GM18526 (cell line): Measurements from ENCODE around the gene SLC7A8.

Source experiments
- POLR2A ChIP-seq: IDR thresholded peaks from 3 replicates; pipeline ENCODE4 v1.6.1; 2011; ENCODE audit not compliant: insufficient read length; ENCODE audit errors: extremely low read depth

SLC7A8 gene

DNA sequence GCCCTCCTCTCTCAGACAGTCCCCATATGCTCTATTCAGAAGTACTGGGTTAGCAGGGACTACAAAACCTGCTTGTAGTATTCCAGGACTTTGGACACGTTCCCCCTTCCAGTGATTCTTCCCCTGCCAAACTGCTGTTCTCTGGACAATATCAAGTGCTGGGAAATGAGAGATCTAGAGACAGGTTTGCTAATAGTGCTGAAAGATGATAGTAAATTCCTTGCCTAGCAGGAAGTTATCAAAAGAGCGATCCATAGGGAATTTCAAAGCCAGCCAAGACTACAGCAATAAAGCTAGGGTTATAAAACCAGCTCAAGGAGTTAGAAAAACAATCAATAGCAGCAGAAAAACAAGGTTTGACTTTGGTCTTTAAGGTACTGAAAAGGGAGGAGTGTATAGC lies 15.2 kb downstream of the SLC7A8 start:
- TF ChIP-seq POLR2A, result no peak

DNA sequence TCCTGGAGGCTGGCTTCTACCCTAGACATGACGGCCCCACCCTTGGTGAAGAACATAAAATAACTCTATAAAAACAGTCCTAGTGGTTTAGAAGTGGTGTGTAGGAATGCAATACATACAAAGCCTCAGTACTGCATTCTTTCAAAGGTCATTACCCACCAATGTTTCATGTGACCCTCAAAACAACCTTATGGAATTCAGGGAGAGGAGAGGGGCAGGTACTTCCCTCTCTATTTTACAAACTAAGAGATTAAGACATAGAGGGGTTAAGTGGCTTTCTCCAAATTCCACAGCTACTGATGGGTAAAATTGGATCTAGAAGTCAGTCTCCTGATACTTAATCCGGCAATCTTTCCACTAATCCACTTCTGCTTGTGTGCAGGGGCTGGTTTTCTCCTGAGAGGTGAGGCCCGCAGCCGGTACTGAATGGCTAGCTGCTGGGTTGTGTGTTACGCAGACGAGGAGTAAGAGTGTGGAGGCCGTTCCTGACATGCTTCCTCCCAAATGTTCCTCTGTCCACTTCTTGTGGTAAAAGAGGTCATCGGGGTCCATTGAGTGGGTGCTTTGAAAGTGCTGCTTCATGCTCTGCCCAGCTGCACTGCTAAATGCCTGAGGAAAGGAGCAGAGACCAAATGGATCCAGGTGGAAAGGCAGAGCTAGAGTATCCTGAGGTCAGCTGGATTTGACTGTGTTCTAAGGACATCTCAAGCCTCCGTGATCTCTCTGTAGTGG lies 16.2 kb downstream of the SLC7A8 start:
- TF ChIP-seq POLR2A, result no peak

DNA sequence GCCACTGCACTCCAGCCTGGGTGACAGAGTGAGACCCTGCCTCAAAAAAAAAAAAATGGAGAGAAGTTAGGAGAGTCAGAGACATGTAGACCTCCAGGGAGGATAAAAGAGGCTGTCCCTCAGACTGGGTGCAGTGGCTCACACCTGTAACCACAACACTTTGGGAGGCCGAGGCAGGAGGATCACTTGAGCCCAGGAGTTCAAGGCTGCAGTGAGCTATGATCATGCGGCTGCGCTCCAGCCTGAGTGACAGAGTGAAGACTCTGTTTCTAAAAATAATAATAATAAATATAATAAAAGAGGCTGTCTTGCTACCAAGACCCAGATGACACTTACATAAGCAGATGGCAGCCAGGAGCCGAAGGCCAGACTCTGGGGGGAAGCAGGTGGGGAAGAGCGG lies 18.5 kb downstream of the SLC7A8 start:
- no peak for TF ChIP-seq POLR2A

DNA sequence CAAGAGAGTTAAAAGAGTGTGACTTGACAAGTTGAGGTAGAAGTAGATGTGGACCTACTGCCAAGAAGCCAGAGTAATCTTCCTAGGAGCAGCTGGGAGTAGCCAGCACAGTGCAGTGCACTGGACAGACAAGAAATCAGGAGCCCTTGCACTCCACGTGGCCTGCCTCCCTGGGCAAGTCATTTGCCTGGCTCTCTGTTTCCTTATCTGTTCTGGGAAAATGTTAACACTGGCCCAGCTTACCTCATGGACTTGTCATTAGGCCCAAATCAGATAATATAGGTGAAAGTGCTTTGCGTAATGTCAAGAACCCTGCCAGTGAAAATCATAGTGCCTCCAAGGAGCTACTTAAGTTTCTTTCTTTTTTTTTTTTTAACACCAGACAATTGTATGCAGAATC lies 19.2 kb downstream of the SLC7A8 start:
- TF ChIP-seq POLR2A, result no peak

DNA sequence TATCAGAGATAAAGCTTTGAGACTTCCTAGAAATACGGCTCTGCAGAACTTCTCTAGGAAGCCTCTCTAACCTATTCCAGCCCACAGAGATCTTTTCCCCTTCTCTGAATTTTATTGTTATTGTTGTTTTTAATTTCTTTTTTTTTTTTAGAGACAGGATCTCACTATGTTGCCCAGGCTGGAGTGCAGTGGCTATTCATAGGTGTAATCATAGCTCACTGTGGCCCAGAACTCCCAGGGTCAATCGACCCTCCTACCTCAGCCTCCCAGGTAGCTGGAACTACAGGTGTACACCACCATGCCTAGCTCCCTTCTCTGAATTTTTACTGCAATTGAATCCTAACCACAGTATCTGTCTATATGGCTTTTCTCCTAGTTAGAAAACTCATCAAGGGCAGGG lies 19.6 kb downstream of the SLC7A8 start:
- no peak for TF ChIP-seq POLR2A

DNA sequence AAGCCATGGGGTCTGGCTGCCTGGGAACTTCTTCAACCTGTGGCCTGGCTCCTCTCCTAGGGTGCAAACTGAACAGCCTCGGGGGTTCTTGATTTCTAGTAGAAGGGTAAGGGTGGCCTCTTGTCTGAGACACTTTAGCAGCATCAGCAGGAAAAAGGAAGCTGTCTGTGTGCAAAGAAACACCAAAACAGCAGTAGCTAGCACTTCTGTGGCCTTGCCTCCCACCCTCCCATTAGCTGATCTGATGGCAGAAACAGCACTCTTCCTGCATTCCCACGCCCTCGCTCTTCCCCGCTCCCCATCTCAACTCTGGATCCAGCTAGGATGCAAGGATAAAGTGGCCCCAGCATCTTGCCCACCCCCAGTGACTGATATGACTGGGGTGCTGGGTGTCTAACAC lies 20.7 kb downstream of the SLC7A8 start:
- TF ChIP-seq POLR2A, result no peak

DNA sequence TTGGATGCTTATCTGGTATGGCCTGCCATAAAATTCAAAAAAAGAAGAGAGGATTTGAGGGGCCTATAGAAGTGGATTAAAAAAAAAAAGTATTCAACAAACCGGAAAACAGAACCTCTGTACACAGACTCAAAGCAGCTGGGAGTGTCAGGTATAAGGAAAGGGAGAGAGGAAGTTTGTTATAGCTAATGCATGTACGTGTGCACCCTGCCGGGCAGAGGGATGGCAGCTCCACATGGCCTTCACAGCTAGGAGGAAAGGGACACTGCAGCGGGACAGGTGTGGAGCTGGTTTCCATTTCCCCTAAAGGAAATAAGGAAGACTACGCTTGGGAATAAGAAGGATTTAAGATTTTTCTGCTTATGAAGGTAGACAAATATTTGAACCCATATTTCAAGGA lies 21.5 kb downstream of the SLC7A8 start:
- no peak for TF ChIP-seq POLR2A

DNA sequence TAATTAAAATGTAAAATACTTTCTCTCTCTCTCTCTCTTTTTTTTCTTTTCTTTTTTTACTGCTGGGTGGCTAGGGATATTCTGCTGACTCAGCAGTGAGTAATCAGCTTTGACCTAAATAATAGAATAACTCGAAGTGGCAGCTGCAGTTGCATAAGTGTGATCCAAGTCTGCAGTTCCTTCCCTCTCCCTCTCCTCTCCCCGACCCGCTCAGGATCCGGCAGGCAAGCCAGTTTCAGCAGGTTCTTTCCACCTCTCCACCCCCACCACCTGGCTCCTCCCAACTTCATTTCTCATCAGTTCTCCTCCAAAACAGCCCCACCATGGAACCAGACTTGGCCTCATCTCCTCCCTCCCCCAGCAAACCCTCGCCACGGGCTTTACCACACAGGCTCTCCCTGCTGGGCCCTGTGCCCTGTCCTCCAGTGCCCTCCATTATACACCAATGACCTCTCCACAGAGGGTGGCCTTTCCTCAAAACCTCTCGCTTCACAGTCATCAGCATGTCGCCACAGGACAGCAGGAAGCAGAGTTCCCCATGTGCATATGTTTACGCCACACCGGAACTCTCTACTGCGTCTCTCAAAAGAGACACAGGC lies 22.4 kb downstream of the SLC7A8 start:
- TF ChIP-seq POLR2A, result no peak

DNA sequence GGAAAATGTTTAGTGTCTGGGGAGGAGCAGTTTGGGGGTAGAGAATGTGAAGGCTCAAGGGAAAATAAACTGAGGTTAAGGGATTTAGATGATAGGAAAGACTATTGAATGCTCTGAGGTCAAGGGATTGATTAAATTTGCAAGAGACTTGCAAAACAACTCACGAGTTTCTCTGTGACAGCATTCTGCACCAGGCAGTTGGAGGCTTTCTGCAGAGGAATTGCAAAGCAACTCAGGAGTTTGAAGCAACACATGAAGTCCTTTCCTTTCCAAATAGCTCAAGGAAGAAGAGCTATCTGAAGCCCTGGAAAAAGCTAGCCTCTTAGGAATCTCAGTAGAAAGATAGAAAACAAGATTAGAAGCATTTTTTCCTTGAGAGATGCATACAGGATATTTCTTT lies 23.9 kb downstream of the SLC7A8 start:
- no peak for TF ChIP-seq POLR2A

DNA sequence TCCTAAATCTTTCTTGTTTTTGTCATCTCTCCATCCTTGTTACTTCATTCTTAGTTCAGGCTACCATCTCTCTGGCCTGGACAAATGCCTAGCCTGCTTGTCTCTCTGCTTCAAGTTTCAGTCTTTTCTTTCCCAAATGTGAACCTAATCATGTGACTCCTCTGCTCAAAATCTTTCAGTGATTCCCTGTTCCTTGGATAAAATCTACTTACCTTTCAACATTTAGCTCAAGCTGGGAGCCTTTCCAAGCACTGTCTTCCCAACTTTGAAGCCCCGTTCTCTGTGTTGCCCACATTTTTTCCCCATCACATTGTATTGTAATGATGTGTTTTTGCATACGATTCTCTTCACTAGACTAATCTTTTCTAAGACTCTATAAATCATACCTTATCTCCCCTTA lies 24.7 kb downstream of the SLC7A8 start:
- TF ChIP-seq POLR2A, result no peak

DNA sequence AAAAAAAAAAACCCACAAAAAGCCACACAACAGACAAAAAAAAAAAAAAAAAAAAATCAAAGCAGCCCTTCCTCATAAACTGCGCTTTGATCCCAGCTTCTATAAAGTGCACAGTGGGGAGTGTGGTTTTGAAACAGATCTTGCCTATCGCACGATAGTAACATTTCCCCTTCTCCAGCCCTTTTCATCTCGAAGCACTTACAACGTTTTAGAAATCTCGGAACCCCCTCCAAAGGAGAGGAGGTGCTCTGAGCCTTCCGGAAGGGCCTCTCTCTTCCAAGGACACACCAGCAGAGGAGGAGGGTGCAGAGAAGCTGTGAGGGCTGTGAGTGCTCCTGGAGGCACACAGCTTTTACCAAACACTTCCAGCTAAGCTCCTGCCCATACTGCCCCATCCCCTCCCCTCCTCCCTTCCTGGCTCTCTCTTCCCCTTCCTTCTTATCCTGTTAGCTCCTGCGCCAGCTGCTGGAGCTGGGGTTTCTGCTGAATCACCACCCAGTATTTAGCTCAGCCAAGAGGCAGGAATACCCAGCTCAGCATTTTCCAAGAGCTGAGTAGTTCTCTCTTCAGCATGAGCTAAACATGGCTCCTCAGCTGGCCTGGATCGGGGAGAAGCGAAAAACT lies 28.4 kb downstream of the SLC7A8 start:
- no peak for TF ChIP-seq POLR2A

DNA sequence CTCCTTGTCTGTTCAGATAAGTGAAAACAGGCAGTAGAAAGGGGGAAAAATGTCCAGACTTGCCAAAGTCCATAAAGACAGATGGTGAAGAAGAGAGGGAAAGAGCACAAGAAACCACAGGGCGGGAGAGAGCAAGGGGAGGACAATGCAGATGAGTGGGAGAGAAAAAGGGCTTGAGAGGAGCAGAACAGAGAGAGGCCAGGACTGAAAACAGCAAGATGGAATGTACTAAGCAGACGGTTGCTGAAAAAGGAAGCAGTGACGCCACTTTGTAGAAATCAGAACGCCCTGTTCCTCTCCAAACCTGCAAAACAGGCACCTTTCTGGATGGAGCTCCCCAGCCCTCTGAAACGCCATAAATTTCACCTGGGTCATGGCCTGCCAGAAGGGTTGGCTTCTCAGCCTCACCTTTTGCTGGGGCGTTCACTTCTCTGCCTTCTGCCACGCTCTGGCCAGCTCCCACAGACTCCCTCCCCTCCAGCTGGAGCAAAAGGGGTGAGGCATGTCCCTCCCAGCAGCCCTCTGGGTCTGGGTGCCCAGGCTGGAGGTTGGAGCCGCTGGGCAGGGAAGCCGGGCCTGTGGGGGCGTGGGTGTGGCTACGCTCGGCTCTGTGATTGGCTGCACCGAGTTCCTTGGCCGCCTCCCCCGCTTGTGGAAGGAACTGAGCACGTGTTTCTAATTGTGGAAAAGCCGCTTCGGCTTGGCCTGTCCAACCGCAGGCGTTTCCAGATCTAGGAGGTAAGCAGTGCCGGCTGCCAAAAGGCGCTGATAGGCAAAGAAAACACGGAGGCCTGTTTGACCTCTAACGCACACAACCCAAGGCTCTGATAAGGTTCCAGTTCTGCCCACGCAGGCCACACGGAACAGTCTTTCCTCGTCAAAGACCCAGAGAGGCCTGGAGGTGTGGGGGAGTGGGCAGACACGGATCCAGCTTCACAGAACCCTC lies 29.3 kb downstream of the SLC7A8 start:
- TF ChIP-seq POLR2A, result no peak

DNA sequence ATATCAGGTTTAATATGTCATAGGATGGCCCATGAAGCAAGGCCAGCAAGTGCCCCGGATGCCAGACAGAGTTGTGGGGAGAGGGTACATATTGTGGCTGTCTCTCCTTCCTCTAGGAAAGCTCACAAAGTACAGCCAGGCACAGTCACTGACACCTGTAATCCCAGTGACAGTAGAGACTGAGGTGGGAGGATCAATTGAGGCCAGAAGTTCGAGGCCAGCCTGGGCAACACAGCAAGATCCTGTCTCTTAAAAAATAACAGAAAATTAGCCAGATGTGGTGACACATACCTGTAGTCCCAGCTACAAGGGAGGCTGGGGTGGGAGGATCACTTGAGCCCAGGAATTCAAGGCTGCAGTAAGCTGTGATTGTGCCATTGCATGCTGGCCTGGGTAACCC lies 32.1 kb downstream of the SLC7A8 start:
- no peak for TF ChIP-seq POLR2A

DNA sequence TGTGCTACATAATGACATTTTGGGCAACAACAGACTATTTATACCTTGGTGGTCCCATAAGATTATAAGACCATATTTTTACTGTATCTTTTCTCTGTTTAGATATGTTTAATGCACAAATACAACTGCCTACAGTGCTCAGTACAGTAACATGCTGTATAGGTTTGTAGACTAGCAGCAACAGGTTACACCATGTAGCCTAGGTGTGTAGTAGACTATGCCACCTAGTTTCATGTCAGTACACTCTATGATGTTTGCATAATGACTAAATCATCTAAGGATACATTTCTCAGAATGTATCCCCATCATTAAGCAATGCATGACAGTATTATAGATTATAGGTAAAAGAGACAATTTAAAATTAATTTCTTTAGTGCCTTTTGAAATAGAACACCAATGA lies 33.7 kb downstream of the SLC7A8 start:
- no peak for TF ChIP-seq POLR2A

DNA sequence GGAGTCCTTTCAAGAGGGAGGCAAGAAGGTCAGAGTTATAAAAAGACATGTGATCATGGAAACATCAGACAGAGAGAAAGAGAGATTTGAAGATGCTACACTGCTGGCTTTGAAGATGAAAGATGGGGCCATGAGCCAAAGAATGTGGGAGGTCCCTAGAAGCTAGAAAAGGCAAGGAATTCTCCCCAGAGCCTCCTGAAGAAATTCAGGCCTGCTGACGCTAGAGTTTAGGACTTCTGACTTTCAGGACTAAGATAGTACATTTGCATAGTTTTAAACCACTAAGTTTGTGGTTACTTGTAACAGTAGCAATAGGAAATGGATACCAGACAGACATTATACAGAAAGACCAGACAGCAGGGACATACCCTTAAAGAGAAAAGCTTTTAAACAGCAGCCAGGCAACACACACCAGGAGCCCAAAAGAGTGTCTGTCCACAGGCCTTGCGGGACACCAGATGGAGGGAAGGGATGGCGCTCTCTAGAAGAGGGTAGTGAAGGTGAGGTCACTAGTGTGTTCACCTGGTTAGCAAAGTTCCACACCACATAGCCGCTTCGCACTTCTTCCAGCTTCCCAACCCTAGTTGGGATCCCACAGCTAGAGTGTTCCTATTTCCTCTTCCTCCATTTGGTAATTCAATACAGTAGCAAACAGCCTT lies 34.7 kb downstream of the SLC7A8 start:
- TF ChIP-seq POLR2A, result no peak
